Endothelial cell of coronary artery (primary cell): Measurements from ENCODE around the gene MATR3. TPM values are rescaled to one million over a fixed set of nuclear protein-coding genes. Genes with fewer than 3 reads are reported as not detected.

Source experiments
- total RNA-seq: library from RNA; depleted of rRNA; stranded (reverse); fragments of >200 nt; gene quantifications from 2 replicates; pipeline ENCODE4 v1.2.3, GENCODE V29; 2014

MATR3 gene
- total RNA-seq: 227 and 246 TPM in 2 replicates

GRCh38 chr5:139293507-139294373 lies at the start of gene MATR3:
TSS of gene MATR3 (plus strand) at chr5:139293740. CDS start at chr5:139307416, 13,676 bp downstream.

GRCh38 chr5:139341689-139342422 lies 48.3 kb downstream of the MATR3 start, which contains the start of gene PAIP2:
TSS of gene PAIP2 (plus strand) at chr5:139341854. CDS start at chr5:139363785, 21,931 bp downstream.

Other genes with a start within 250 kb of the MATR3 start
- gene SIL1, start 95.4 kb upstream of the MATR3 start, total RNA-seq: 53.6 and 71.0 TPM in 2 replicates
- 67.0 and 70.0 TPM in 2 replicates for gene PAIP2, start 48.1 kb downstream of the MATR3 start, total RNA-seq
- gene SLC23A1, start 89.6 kb downstream of the MATR3 start, total RNA-seq: not detected in 2 replicates
- 0.09 and 0.19 TPM in 2 replicates for gene MZB1, start 96.2 kb downstream of the MATR3 start, total RNA-seq
- gene PROB1, start 101.4 kb downstream of the MATR3 start, total RNA-seq: 0.72 and 1.2 TPM in 2 replicates
- 9.5 and 9.9 TPM in 2 replicates for gene SPATA24, start 110.3 kb downstream of the MATR3 start, total RNA-seq
- gene DNAJC18, start 145.8 kb downstream of the MATR3 start, total RNA-seq: 5.3 and 9.4 TPM in 2 replicates
- 217 and 377 TPM in 2 replicates for gene ECSCR, start 169.0 kb downstream of the MATR3 start, total RNA-seq
- not detected in 2 replicates for gene SMIM33, start 177.3 kb downstream of the MATR3 start, total RNA-seq
- 33.0 and 47.0 TPM in 2 replicates for gene STING1, start 189.0 kb downstream of the MATR3 start, total RNA-seq